Stimulated activated CD4-positive, alpha-beta T cell treated with anti-CD3 and anti-CD28 coated beads, Interleukin-12 subunit alpha, Interleukin-12 subunit beta, amount 100 ng/mL, for 48 hours (primary cell): ENCODE results near the gene PCDHGA3.
"Not testable (repeated sequence)": the region's sequence is repeated elsewhere in the genome, so short reads cannot be mapped to it uniquely, and the experiment has no call there.

Source experiments
- DNase-seq, 3 donors: peaks; one replicate each; pipeline ENCODE4 v3.0.0-alpha.2; 2020; ENCODE audit warnings: low read depth in 2 of 3, low spot score in 1 of 3

PCDHGA3 gene

DNA sequence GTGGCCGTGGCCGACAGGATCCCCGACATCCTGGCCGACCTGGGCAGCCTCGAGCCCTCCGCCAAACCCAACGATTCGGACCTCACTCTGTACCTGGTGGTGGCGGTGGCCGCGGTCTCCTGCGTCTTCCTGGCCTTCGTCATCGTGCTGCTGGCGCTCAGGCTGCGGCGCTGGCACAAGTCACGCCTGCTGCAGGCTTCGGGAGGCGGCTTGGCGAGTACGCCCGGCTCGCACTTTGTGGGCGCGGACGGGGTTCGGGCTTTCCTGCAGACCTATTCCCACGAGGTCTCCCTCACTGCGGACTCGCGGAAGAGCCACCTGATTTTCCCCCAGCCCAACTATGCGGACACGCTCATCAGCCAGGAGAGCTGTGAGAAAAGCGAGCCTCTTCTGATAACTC is 2.4 kb downstream of the PCDHGA3 start:
- not testable (repeated sequence) for DNase-seq

GRCh38 chr5:141349917-141350619 is 6.4 kb downstream of the PCDHGA3 start, which contains the start of gene PCDHGB1:
Gene PCDHGB1, plus strand, starts transcription at chr5:141350099. Its CDS starts 162 bp downstream, at chr5:141350261.
- DNase-seq, result no peak

GRCh38 chr5:141351591-141351990 is 8.0 kb downstream of the PCDHGA3 start:
- DNase-seq, result no peak

- no peak for DNase-seq
Measured at GRCh38 chr5:141354900-141355469, 11.4 kb downstream of the PCDHGA3 start, which contains the start of gene PCDHGA4. Gene PCDHGA4, plus strand, starts transcription at chr5:141355021. Its CDS starts 87 bp downstream, at chr5:141355108.

- DNase-seq, result no peak
Measured at GRCh38 chr5:141355641-141356040, 12.0 kb downstream of the PCDHGA3 start.

GRCh38 chr5:141356133-141356532 is 12.5 kb downstream of the PCDHGA3 start:
- no peak for DNase-seq

DNA sequence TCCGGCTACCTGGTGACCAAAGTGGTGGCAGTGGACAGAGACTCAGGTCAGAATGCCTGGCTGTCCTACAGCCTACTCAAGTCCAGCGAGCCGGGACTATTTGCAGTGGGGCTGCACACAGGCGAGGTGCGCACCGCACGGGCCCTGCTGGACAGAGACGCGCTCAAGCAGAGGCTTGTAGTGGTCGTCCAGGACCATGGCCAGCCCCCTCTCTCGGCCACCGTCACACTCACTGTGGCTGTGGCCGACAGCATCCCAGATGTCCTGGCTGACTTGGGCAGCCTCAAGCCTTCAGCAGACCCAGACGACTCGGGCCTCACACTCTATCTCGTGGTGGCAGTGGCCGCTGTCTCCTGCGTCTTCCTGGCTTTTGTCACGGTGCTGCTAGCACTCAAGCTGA is 13.3 kb downstream of the PCDHGA3 start:
- DNase-seq, result no peak

DNA sequence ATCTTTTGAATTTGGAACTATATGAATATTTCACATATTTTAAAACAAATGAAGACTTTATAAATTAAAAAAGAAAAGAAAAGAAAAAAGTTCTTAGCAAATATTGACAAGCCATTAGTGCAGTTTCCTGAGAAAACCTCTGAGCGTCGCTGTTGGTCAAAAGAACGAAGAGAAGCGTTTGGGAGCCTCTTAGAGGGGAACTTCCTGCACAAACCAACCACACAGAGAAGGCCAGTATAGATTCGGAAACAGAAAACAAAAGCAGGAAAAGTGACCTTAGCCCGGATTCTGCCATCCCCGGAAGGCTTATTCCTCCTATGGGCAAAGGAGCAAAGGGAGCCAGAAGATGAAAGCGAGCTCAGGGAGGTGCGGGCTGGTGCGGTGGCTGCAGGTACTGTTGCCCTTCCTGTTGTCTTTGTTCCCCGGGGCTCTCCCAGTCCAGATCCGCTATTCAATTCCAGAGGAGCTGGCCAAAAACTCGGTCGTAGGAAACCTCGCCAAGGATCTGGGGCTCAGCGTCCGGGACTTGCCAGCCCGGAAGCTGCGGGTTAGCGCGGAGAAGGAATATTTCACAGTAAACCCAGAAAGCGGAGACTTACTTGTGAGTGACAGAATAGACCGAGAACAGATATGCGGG is 16.3 kb downstream of the PCDHGA3 start, which contains the start of gene PCDHGB2:
Gene PCDHGB2 (plus strand): TSS at position 205 of the 637 bp plus-strand sequence. CDS start 142 bp downstream, at position 347.
- DNase-seq, result no peak

GRCh38 chr5:141360685-141361084 is 17.1 kb downstream of the PCDHGA3 start:
- DNase-seq, result no peak

- no peak for DNase-seq
Measured at GRCh38 chr5:141362719-141363118, 19.1 kb downstream of the PCDHGA3 start.

DNA sequence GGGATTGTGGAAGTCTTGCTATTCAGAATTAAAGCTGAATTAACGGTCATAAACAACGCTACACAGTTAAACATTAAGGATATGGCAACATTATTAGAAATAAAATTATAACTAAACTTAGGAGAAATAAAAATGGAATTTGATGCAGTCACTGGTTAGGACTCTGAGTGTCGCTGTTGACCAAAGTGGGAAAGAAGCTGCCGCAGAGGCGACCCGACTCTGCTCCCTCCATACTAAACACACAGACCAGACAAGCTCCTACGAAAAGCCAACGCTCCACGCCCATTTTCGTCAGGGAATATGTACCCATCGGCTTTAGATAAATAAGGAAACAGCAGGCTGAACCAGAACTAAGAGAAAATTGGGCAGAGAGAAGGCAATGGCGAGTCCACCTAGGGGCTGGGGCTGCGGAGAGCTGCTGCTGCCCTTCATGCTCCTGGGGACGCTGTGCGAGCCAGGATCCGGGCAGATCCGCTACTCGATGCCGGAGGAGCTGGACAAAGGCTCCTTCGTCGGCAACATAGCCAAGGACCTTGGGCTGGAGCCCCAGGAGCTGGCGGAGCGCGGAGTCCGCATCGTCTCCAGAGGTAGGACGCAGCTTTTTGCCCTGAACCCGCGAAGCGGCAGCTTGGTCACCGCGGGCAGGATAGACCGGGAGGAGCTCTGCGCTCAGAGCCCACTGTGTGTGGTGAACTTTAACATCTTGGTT is 20.5 kb downstream of the PCDHGA3 start, which contains the start of gene PCDHGA5:
Gene PCDHGA5 (plus strand): TSS at position 211 of the 709 bp plus-strand sequence. CDS start 169 bp downstream, at position 380.
- no peak for DNase-seq

- no peak for DNase-seq
Measured at GRCh38 chr5:141366016-141366896, 22.6 kb downstream of the PCDHGA3 start.

- peak in 1 of 3 donors; percentile 12 for DNase-seq
Measured at GRCh38 chr5:141369994-141370848, 26.6 kb downstream of the PCDHGA3 start, which contains the start of gene PCDHGB3. Gene PCDHGB3, plus strand, starts transcription at chr5:141370242. Its CDS starts 153 bp downstream, at chr5:141370395.

GRCh38 chr5:141371572-141372475 is 28.2 kb downstream of the PCDHGA3 start:
- no peak for DNase-seq

GRCh38 chr5:141373673-141374317 is 30.2 kb downstream of the PCDHGA3 start, which contains the start of gene PCDHGA6:
Gene PCDHGA6, plus strand, starts transcription at chr5:141373891. Its CDS starts 193 bp downstream, at chr5:141374084.
- DNase-seq, result no peak

DNA sequence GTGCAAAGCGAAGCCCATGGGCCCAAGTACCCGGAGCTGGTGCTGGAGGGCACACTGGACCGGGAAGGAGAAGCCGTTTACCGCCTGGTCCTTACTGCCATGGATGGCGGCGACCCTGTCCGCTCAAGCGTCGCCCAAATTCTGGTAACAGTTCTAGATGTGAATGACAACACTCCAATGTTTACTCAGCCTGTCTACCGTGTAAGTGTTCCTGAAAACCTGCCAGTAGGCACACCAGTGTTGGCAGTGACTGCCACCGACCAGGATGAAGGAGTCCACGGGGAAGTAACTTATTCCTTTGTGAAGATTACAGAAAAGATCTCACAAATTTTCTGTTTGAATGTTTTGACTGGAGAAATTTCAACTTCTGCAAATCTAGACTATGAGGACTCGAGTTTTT is 31.0 kb downstream of the PCDHGA3 start:
- DNase-seq, result no peak

- DNase-seq, result not testable (repeated sequence)
Measured at GRCh38 chr5:141375444-141376155, 32.0 kb downstream of the PCDHGA3 start.
